ENCODE measurements around the gene EPHA10. TPM values are rescaled to one million over a fixed set of nuclear protein-coding genes. Genes with fewer than 3 reads are reported as not detected.
A peak's percentile ranks its signal among the peaks of the same experiment; 100 is the strongest.

The EPHA10 gene
- total RNA-seq, 1 donor from 2014 or later, result not detected

DNA sequence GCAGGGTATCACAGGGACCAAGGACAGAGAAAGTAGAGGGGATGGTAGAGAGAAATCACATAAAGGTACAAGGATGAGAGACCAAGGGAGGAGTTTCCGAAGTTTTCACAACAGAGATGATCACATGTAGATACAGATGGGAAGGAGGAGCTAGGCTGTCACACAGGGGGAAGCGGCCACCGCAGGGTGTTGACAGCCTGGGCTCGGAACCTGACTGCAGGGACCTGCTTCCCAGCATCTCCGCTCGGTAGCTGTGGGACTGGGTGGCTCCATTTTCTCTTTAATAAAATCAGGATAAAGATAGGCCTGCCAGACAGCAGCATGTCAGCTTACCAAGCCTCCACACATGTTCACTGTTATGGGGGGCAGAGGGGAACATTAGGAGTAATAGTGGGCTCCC, 40.3 kb downstream of the EPHA10 start:
- H2AFZ ChIP-seq (ENCODE audit: low read depth, low read length), result no peak overlapping the region
- no peak overlapping the region for H3K4me3 Mint-ChIP-seq (ENCODE audit: unreplicated experiment)
- peaks cover 68% of the 10 kb centered on the region for H3K27me3 Mint-ChIP-seq (ENCODE audit: low read depth, unreplicated experiment)

DNA sequence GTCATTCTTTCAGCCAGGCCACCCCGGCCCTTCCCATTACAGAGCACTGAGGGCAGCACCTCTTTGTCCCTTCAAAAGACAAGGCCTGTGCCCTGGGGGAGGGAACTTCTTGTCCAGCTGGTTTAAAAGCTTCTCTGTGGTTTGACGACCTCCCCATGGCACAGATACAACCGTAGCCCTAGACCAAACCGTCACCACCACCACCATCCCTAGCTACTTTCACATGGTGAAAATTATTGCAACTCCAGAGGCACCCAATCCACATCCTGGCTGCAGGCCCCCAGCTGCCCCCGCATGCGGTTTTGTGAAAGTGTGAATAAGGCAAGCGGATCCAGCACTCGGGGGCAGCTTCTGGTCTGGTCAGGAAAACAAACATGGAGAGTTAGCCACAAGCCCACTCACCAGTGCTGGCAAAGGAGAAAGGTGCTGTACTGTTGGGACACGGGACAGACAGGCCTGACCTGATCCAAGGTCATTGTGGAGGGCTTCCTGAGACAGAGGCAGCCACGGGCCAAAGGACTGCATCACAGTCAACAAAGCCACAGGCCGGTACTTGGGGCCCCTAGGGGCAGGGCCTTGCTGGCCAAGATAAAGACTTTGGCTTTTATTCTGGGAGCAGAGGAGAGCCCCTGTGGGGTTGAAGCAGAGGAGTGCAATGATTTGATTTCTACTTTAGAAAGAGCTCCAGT, 41.4 kb downstream of the EPHA10 start:
- Histone ChIP-seq H4K20me1 (ENCODE audit: insufficient read depth, low read length) (no peaks in the 10 kb centered on the region), H3K79me2 (ENCODE audit: insufficient read depth, low read length) (no peaks in the 10 kb centered on the region), H3K4me1 (ENCODE audit: insufficient read depth, low read length) (no peaks in the 10 kb centered on the region), H3K4me2 (ENCODE audit: low read length) (no peak overlapping the region), H3K9ac (ENCODE audit: low read length) (no peak overlapping the region), H3K36me3 (ENCODE audit: insufficient read depth, low read length) (no peaks in the 10 kb centered on the region), H3K4me3 (ENCODE audit: insufficient read depth, low read depth, low read length) (no peak overlapping the region), H3K27ac (ENCODE audit: low read depth, low read length) (no peak overlapping the region), H3K27me3 (ENCODE audit: insufficient read depth, low read length) (peaks cover 15% of the 10 kb centered on the region), H2AFZ (ENCODE audit: low read depth, low read length) (no peak overlapping the region), H3K9me3 (ENCODE audit: insufficient read depth, low read depth, low read length) (no peaks in the 10 kb centered on the region)
- peaks cover 66% of the 10 kb centered on the region for H3K27me3 Mint-ChIP-seq (ENCODE audit: low read depth, unreplicated experiment)
- DNase-seq (ENCODE audit: low read depth) (peak; percentile 13), FAIRE-seq (no peak)
- peaks cover 2% of the 10 kb centered on the region for H3K36me3 Mint-ChIP-seq (ENCODE audit: low read depth, unreplicated experiment)
- H3K4me1 Mint-ChIP-seq (ENCODE audit: low read depth, unreplicated experiment), result peaks cover 4% of the 10 kb centered on the region
- no peak overlapping the region for H3K4me3 Mint-ChIP-seq (ENCODE audit: unreplicated experiment)
- H3K9me3 Mint-ChIP-seq (ENCODE audit: unreplicated experiment), result no peaks in the 10 kb centered on the region
- H3K27ac Mint-ChIP-seq (ENCODE audit: unreplicated experiment), result no peak overlapping the region
- no peak for TF ChIP-seq EZH2 (IDR thresholded peaks at IDR 0.05; ENCODE audit: insufficient read depth, low read length)
- TF ChIP-seq, protein P1, sequence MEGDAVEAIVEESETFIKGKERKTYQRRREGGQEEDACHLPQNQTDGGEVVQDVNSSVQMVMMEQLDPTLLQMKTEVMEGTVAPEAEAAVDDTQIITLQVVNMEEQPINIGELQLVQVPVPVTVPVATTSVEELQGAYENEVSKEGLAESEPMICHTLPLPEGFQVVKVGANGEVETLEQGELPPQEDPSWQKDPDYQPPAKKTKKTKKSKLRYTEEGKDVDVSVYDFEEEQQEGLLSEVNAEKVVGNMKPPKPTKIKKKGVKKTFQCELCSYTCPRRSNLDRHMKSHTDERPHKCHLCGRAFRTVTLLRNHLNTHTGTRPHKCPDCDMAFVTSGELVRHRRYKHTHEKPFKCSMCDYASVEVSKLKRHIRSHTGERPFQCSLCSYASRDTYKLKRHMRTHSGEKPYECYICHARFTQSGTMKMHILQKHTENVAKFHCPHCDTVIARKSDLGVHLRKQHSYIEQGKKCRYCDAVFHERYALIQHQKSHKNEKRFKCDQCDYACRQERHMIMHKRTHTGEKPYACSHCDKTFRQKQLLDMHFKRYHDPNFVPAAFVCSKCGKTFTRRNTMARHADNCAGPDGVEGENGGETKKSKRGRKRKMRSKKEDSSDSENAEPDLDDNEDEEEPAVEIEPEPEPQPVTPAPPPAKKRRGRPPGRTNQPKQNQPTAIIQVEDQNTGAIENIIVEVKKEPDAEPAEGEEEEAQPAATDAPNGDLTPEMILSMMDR (IDR thresholded peaks at IDR 0.05; ENCODE audit: insufficient read depth, low read depth, low read length), result no peak

More for the DNA sequence above, 40.3 kb downstream of the EPHA10 start:
- FAIRE-seq (no peak), DNase-seq (ENCODE audit: low read depth) (no peak)
- H3K4me3 ChIP-seq (ENCODE audit: insufficient read depth, low read depth, low read length), result no peak overlapping the region
- H4K20me1 ChIP-seq (ENCODE audit: insufficient read depth, low read length), result no peaks in the 10 kb centered on the region
- H3K9me3 ChIP-seq (ENCODE audit: insufficient read depth, low read depth, low read length), result no peaks in the 10 kb centered on the region
- H3K4me1 ChIP-seq (ENCODE audit: insufficient read depth, low read length), result no peaks in the 10 kb centered on the region
- H3K27me3 ChIP-seq (ENCODE audit: insufficient read depth, low read length), result peaks cover 16% of the 10 kb centered on the region
- no peak overlapping the region for H3K4me2 ChIP-seq (ENCODE audit: low read length)
- no peak overlapping the region for H3K9ac ChIP-seq (ENCODE audit: low read length)
- H3K27ac ChIP-seq (ENCODE audit: low read depth, low read length), result no peak overlapping the region
- Mint-ChIP-seq H3K9me3 (ENCODE audit: unreplicated experiment) (no peaks in the 10 kb centered on the region), H3K4me1 (ENCODE audit: low read depth, unreplicated experiment) (peaks cover 3% of the 10 kb centered on the region), H3K27ac (ENCODE audit: unreplicated experiment) (no peak overlapping the region), H3K36me3 (ENCODE audit: low read depth, unreplicated experiment) (peaks cover 2% of the 10 kb centered on the region)
- TF ChIP-seq EZH2 (IDR thresholded peaks at IDR 0.05; ENCODE audit: insufficient read depth, low read length), result no peak
- TF ChIP-seq, protein P1 (IDR thresholded peaks at IDR 0.05; ENCODE audit: insufficient read depth, low read depth, low read length), result no peak
- H3K36me3 ChIP-seq (ENCODE audit: insufficient read depth, low read length), result no peaks in the 10 kb centered on the region
- H3K79me2 ChIP-seq (ENCODE audit: insufficient read depth, low read length), result no peaks in the 10 kb centered on the region

DNA sequence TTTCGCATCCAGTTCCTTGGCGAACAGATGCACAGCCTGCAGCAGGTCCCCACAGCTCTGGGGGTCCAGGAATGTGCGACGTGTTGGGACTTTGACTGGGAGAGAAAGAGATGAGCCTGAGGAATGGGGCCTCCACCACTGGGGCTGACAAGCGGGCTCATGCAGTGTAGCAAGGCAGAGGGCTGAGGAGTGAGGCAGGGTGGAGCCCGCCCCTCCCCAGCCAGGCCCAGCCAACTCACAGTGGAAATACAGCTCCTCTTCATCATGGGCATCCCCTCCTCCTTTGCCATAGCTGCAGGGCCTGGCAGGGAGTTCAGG, 41.9 kb downstream of the EPHA10 start:
- no peaks in the 10 kb centered on the region for H3K4me1 ChIP-seq (ENCODE audit: insufficient read depth, low read length)
- H3K9me3 Mint-ChIP-seq (ENCODE audit: unreplicated experiment), result no peaks in the 10 kb centered on the region
- no peak overlapping the region for H3K4me3 ChIP-seq (ENCODE audit: insufficient read depth, low read depth, low read length)
- peaks cover 2% of the 10 kb centered on the region for H3K36me3 Mint-ChIP-seq (ENCODE audit: low read depth, unreplicated experiment)
- H2AFZ ChIP-seq (ENCODE audit: low read depth, low read length), result no peak overlapping the region
- H3K27ac Mint-ChIP-seq (ENCODE audit: unreplicated experiment), result no peak overlapping the region
- H4K20me1 ChIP-seq (ENCODE audit: insufficient read depth, low read length), result no peaks in the 10 kb centered on the region
- H3K79me2 ChIP-seq (ENCODE audit: insufficient read depth, low read length), result no peaks in the 10 kb centered on the region
- no peak overlapping the region for H3K4me3 Mint-ChIP-seq (ENCODE audit: unreplicated experiment)
- no peaks in the 10 kb centered on the region for H3K36me3 ChIP-seq (ENCODE audit: insufficient read depth, low read length)
- H3K4me2 ChIP-seq (ENCODE audit: low read length), result no peak overlapping the region
- H3K9ac ChIP-seq (ENCODE audit: low read length), result no peak overlapping the region
- no peak for TF ChIP-seq EZH2 (IDR thresholded peaks at IDR 0.05; ENCODE audit: insufficient read depth, low read length)
- TF ChIP-seq, protein P1 (IDR thresholded peaks at IDR 0.05; ENCODE audit: insufficient read depth, low read depth, low read length), result no peak
- DNase-seq (ENCODE audit: low read depth) (no peak), FAIRE-seq (no peak)
- no peak overlapping the region for H3K27ac ChIP-seq (ENCODE audit: low read depth, low read length)
- peaks cover 63% of the 10 kb centered on the region for H3K27me3 Mint-ChIP-seq (ENCODE audit: low read depth, unreplicated experiment)
- H3K4me1 Mint-ChIP-seq (ENCODE audit: low read depth, unreplicated experiment), result peaks cover 4% of the 10 kb centered on the region
- peaks cover 11% of the 10 kb centered on the region for H3K27me3 ChIP-seq (ENCODE audit: insufficient read depth, low read length)
- no peaks in the 10 kb centered on the region for H3K9me3 ChIP-seq (ENCODE audit: insufficient read depth, low read depth, low read length)
